Medulla oblongata (tissue), 1 donor: ENCODE results near the gene ZNF705A.
"Not testable (repeated sequence)": the region's sequence is repeated elsewhere in the genome, so short reads cannot be mapped to it uniquely, and the experiment has no call there.

Experiments
- DNase-seq: peaks from one replicate; pipeline ENCODE4 v3.0.0-alpha.2; 2015; ENCODE audit errors: extremely low spot score

Gene ZNF705A

DNA sequence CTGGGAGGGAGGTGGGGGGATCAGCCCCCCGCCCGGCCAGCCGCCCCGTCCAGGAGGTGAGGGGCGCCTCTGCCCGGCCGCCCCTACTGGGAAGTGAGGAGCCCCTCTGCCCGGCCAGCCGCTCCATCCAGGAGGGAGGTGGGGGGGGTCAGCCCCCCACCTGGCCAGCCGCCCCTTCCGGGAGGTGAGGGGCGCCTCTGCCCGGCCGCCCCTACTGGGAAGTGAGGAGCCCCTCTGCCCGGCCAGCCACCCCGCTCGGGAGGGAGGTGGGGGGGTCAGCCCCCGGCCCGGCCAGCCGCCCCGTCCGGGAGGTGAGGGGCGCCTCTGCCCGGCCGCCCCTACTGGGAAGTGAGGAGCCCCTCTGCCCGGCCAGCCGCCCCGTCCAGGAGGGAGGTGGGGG is 27.4 kb downstream of the ZNF705A start:
- not testable (repeated sequence) for DNase-seq

DNA sequence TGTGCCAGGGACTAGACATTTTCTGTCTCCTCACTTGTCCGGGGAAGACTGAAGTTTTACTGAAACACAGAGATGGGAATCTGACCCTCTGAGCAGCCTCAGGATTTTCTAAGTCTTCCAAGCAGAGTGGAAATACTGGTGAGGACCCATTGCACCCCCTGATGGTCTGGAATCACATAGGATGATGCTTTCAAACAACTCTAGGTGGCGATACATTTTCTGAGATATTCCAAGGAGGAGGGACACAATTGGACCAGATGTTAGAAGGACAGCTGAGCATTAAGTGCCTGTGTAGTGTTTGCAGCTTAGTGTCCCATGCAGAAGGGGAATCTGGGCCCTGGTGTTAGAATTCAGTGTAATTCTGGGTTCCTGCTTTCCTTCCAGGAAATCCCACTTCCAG is 31.3 kb downstream of the ZNF705A start:
- DNase-seq, result not testable (repeated sequence)

DNA sequence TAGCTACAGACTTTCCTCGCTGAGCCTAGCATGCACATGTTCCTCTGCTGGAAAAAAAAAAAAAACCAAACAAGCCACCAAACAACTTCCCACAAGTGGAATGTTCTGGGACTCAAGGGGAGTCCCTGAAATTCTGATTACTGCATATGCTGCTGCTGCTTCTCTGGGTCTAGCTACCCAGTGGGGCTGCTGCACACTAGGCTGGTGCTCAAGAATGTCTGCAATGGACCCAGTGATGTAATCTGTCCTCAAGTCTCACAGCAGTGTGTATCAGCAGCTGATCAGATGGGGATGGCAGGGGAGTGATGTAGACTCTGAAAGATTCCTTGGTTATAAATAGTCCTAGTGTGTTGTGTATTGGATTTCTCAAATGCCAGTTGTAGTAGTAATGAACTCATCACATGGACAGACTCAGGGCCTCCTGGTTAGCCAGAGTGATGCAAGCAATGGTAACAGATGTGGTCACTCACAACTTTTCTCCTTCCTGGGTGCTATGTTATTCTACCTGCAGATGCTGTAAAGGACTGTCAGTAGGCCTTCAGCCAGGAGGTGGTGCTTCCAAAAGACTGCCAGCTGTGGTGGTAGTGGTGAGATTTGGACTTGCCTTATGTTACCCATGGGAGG is 41.0 kb downstream of the ZNF705A start:
- DNase-seq, result not testable (repeated sequence)

DNA sequence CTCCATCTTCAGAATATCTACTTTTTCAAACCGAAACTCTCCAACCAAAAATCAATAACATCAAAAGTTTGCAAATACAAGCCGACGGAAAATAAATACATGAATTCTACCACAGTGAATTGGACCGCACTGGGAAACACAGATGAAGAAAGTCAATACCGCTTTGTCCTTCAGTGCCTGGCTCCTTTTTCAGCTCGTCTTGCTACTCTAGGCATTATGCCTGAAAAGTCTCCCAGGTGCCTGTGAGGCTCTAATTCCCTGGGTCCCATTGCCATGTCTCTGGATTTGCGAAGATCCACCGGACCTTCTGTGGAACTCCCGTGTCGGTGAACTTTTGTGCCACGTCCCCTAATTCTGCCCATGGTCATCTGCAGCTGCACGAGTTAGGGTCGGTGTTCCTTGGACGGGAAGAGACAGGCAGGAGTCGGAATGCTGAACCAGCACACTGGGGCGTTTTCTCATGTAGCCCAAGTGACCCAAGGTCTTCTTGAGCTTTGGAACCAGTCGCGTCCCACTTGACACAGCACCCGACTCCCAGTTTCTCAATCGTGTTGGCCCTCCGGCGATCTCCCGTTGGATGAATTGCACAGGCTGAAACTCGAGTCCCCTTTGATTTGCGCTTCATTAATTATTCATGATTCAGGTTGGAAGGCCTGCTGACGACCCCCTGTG is 62.0 kb downstream of the ZNF705A start:
- DNase-seq, result not testable (repeated sequence)

DNA sequence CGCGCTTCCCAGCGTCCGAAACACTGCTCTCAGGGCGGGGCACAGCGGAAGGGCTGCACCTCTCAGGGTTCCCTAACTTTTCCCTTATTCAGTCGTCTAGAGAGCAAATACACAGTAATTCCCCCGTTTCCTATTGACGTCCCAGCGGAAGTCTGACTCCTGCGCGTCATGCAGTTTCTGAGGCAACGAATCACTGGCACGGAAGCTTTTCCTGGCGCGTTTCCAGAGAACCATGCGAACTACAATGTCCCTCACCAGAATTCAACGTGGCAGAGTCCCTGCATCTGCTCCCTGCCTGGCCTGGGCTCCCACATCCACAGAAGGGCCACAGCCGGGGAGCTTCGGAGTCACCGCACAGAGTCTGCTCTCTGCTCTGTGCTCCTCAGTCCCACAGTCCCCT is 64.6 kb downstream of the ZNF705A start:
- DNase-seq, result peak; percentile 18

DNA sequence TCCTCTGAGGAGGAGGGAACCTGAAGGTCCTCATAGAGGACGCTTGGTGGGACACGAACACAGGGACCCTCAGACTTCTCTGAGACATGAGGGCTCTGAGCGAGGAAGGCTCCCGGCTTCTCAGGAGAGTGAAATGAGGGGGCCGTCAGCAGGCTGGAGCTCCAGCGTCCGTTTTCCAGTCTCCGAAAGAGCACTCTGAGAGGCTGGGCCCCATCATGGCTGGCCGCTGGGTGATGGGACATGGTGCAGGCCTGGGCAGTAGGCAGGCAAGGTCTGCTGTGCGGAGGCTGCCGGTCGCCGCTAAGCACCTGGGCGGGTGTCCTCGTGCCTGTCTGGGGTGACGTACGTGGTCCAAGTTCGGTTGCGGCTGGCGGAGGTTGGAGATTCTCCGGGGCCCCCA is 65.0 kb downstream of the ZNF705A start:
- DNase-seq, result not testable (repeated sequence)

DNA sequence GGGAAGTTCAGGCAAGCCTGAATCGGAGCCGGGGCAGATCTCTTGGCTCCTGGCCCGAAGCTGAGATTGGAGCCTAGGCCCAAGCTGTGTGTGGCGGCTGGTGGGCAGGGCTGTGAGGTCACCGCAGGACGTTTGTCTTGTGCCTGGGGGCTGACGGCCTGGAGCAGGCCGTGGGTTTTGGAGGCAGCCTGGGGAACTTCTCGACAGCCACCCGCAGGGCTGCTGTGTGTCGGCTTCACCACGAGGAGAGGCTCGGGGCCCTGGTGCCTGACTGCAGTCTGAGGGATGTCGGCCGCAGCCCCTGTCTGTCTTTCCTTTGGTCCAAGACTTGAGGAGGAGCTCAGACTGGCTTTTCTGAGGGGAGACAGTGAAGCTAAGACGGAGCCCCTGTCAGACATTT is 65.5 kb downstream of the ZNF705A start:
- not testable (repeated sequence) for DNase-seq

DNA sequence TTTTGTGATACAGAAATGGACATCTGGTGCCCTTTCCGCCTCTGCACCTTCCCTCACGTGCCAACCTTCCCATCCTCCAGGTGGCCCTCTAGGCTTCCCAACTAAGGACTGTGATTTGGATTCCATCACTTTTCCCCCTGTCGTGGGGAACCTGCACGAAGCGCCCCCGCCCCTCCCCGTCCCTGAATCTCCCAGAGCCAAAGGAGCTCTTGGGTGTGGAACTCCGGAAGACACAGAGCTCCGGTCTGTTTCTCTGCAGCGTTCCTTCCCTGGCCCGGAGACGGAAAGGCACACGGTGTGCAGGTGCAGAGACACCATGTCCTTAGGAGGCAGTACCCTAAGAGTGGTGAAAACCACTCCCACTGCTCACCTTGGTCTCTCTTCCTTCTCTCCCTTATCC is 66.8 kb downstream of the ZNF705A start:
- not testable (repeated sequence) for DNase-seq

DNA sequence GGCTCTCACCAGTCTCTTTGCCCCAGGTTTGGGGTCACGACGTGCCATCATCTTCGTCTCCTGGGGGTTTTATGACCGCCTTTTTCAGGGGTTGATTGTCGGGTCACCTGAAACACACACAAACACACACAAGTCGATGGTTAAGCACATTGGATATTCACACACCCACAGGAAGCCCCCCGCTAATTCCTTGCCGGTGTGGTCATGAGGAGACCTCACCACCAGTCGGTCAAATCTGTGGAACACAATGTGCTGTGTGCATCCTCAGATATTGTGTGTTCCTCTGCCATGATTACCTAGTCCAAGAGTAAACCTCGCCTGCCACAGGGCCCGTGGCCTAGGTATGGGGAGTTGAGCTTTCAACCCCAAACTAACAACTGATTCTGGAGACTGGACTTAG is 68.0 kb downstream of the ZNF705A start:
- not testable (repeated sequence) for DNase-seq

DNA sequence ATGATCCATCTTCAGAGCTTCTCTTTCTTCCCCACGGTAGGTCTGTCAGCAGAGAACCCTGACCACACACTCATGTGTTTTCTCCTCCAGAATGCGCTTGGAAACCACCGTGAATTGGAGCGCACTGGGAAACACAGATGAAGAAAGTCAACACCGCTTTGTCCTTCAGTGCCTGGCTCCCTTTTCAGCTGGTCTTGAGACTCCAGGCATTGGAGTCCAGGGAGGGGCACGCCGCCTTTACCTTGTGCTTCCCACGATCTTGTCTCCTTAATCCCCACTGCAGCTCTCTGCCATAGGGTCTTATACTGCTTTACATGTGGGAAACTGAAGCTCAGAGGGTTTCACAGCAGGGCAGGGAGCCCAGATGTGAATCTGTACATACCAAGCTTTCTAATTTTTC is 69.5 kb downstream of the ZNF705A start:
- DNase-seq, result no peak

DNA sequence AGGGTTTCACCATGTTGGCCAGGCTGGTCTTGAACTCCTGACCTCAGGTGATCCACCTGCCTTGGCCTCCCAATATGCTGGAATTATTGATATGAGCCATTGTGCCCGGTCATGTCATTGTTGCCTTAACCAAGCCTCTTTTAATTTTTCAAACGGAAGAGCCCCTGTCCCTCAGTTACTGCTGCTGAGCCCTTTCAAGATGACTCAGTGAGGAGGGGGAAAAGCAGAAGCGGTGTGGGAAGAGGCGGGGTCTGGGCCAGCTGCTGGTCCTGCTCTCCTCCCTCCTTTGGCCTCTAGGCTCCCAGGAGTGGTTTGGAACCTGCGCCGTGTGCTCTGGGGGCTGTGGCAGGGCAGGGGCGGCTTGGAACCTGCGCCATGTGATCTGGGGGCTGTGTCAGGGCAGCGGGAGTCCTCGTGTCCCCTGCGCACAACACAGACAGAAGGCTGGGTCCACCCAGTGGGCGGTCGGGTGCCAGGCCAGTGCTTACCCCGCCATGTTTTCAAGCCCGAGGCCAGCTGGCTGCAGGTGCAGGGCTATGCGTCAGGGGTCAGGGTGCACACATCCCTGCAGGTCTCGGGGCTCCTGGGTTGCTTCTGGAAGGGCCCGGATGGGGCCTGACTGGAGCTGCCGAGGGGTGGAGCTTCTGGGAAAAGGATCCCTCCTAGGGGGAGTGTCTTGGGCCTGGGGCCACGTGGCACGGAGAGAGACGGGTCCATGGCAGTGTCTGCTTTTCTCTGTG is 70.3 kb downstream of the ZNF705A start, which contains the start of gene FAM90A1:
Gene FAM90A1 (minus strand): TSS at position 627 of the 740 bp plus-strand sequence. CDS start 2,786 bp downstream, outside the sequence.
- DNase-seq, result not testable (repeated sequence)

DNA sequence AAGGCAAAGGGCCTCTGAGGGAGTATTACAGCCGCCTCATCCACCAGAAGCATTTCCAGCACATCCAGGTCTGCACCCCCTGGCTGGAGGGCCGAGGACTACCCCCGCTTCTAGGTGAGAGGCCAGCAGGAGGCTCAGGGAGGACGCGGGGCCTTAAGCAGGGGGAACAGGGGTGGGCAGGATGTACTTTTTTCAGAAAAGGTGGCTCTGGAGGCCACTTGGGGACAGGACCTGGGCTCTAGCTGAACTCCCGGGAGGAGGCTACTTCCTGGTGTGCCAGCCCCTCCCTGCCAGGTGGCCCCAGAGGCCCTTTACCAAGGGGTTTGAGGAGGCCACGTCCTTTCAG is 70.9 kb downstream of the ZNF705A start:
- DNase-seq, result not testable (repeated sequence)

DNA sequence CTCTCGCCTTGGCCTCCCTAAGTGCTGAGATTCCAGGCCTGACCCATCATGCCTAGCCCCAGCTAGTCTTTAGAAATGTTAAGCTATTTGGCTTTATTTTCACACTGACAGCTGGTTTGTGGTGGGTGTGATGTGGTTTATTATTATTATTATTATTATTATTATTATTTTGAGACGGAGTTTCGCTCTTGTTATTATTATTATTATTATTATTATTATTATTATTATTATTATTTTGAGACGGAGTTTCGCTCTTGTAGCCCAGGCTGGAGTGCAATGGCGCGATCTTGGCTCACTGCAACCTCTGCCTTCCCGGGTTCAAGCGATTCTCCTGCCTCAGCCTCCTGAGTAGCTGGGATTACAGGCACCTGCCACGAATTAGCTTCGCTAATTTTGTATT is 71.8 kb downstream of the ZNF705A start:
- not testable (repeated sequence) for DNase-seq

DNA sequence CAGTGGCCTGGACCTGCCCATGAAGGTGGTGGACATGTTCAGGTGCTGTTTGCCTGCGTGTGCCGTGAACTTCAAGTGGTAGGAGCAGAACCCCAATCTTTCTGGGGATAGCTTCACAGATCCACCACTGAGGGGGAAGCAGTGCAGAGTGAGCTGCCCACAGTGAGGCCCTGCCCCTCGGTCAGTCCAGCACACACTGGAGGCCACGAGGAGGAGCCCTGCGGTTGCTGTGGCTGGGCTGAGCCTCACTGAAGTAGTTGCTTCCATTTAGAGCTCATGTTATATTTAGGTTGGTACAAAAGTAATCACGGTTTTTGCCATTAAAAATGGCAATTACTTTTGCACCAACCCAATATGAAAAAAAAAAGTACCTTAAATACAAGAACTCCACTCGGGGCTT is 72.7 kb downstream of the ZNF705A start:
- DNase-seq, result not testable (repeated sequence)
